Neural crest cell (in vitro differentiated cells): ENCODE measurements around the gene DLD. TPM values are rescaled to one million over a fixed set of nuclear protein-coding genes. Genes with fewer than 3 reads are reported as not detected.
A peak's percentile ranks its signal among the peaks of the same experiment; 100 is the strongest.
"Not testable (repeated sequence)": the region's sequence is repeated elsewhere in the genome, so short reads cannot be mapped to it uniquely, and the experiment has no call there.

Experiments used
- DNase-seq: peaks from one replicate; pipeline ENCODE4 v3.0.0; 2021; ENCODE audit warnings: low read depth, mixed read lengths, low spot score
- H3K27ac Mint-ChIP-seq: one replicate; pipeline ENCODE4 v1.8.0; 2021; ENCODE audit warnings: mild to moderate bottlenecking, mixed read lengths; ENCODE audit not compliant: unreplicated experiment
- H3K27me3 Mint-ChIP-seq: 2 replicates; pipeline ENCODE4 v1.8.0; 2021; ENCODE audit warnings: low read depth, mild to moderate bottlenecking, mixed read lengths
- H3K36me3 Mint-ChIP-seq: 2 replicates; pipeline ENCODE4 v1.8.0; 2021; ENCODE audit warnings: low read depth, mild to moderate bottlenecking, mixed read lengths
- H3K4me1 Mint-ChIP-seq: 2 replicates; pipeline ENCODE4 v1.8.0; 2021; ENCODE audit warnings: mixed read lengths
- H3K4me3 Mint-ChIP-seq: one replicate; pipeline ENCODE4 v1.8.0; 2021; ENCODE audit warnings: mild to moderate bottlenecking, mixed read lengths
- H3K9me3 Mint-ChIP-seq: 2 replicates; pipeline ENCODE4 v1.8.0; 2021; ENCODE audit warnings: mixed read lengths
- CTCF ChIP-seq: fragments of 200-600 bp; sonication (generic); conservative IDR thresholded peaks from 2 replicates; pipeline ENCODE4 v1.5.0; 2021; ENCODE audit warnings: antibody characterized with exemption, mild to moderate bottlenecking
- long read RNA-seq: library from polyadenylated mRNA; unstranded; transcript quantifications from one replicate; pipeline ENCODE4 v2.0.0, GENCODE V29; 2020
- total RNA-seq: library from RNA; stranded (reverse); gene quantifications from 2 replicates; pipeline ENCODE4 v1.2.1, GENCODE V29; 2021

Gene DLD
- 77.6 and 82.1 TPM in 2 replicates for total RNA-seq
- long read RNA-seq, transcript DLD-201 (14 exons, 3,755 nt): major isoform, 500 of 540 reads
- long read RNA-seq, partial matches to known transcripts: 17 of 540 reads
- long read RNA-seq, other reads (novel, unspliced or antisense): 21 of 540 reads

GRCh38 chr7:107890962-107891635 lies at the start of gene DLD:
TSS of gene DLD (plus strand) at chr7:107891183. CDS start at chr7:107891251, 68 bp downstream.
- Mint-ChIP-seq H3K4me3 (peak within 1 kb of the TSS; percentile 94), H3K27ac (peak within 1 kb of the TSS; percentile 97), H3K4me1 (peaks cover 36% of the 10 kb centered on the region), H3K36me3 (peaks cover 6% of the 10 kb centered on the region), H3K9me3 (no peaks in the 10 kb centered on the region), H3K27me3 (peaks cover 6% of the 10 kb centered on the region)
- no peak for TF ChIP-seq CTCF
- DNase-seq: peak; percentile 84

GRCh38 chr7:107842213-107842612 lies 48.8 kb upstream of the DLD start:
- Mint-ChIP-seq H3K9me3 (no peaks in the 10 kb centered on the region), H3K4me1 (no peaks in the 10 kb centered on the region), H3K36me3 (peaks cover 3% of the 10 kb centered on the region), H3K4me3 (no peak overlapping the region), H3K27me3 (peaks cover 4% of the 10 kb centered on the region), H3K27ac (no peak overlapping the region)
- TF ChIP-seq CTCF: no peak
- no peak for DNase-seq

GRCh38 chr7:107843184-107843583 lies 47.8 kb upstream of the DLD start:
- peaks cover 3% of the 10 kb centered on the region for H3K36me3 Mint-ChIP-seq
- H3K27me3 Mint-ChIP-seq: no peaks in the 10 kb centered on the region
- DNase-seq: no peak
- H3K4me3 Mint-ChIP-seq: no peak overlapping the region
- no peaks in the 10 kb centered on the region for H3K9me3 Mint-ChIP-seq
- no peak overlapping the region for H3K27ac Mint-ChIP-seq
- TF ChIP-seq CTCF: no peak
- H3K4me1 Mint-ChIP-seq: no peaks in the 10 kb centered on the region

- Mint-ChIP-seq H3K27me3 (no peaks in the 10 kb centered on the region), H3K4me3 (no peak overlapping the region), H3K4me1 (no peaks in the 10 kb centered on the region), H3K9me3 (no peaks in the 10 kb centered on the region), H3K27ac (no peak overlapping the region), H3K36me3 (no peaks in the 10 kb centered on the region)
- no peak for DNase-seq
- no peak for TF ChIP-seq CTCF
Measured at GRCh38 chr7:107846324-107846723, 44.7 kb upstream of the DLD start.

GRCh38 chr7:107847168-107847835 lies 43.7 kb upstream of the DLD start:
- no peak for DNase-seq
- no peaks in the 10 kb centered on the region for H3K4me1 Mint-ChIP-seq
- H3K4me3 Mint-ChIP-seq: no peak overlapping the region
- H3K27ac Mint-ChIP-seq: no peak overlapping the region
- no peaks in the 10 kb centered on the region for H3K27me3 Mint-ChIP-seq
- TF ChIP-seq CTCF: no peak
- H3K36me3 Mint-ChIP-seq: no peaks in the 10 kb centered on the region
- H3K9me3 Mint-ChIP-seq: no peaks in the 10 kb centered on the region

- not testable (repeated sequence) for H3K9me3 Mint-ChIP-seq, H3K36me3 Mint-ChIP-seq, H3K27me3 Mint-ChIP-seq, DNase-seq, H3K27ac Mint-ChIP-seq, H3K4me3 Mint-ChIP-seq, H3K4me1 Mint-ChIP-seq
Measured at GRCh38 chr7:107847836-107848175, 43.2 kb upstream of the DLD start.

GRCh38 chr7:107848211-107848610 lies 42.8 kb upstream of the DLD start:
- not testable (repeated sequence) for H3K27me3 Mint-ChIP-seq, H3K36me3 Mint-ChIP-seq, H3K4me3 Mint-ChIP-seq

More at GRCh38 chr7:107848211-107848610, 42.8 kb upstream of the DLD start:
- H3K9me3 Mint-ChIP-seq, H3K27ac Mint-ChIP-seq, H3K4me1 Mint-ChIP-seq, DNase-seq: not testable (repeated sequence)
